GM13977 (cell line): ENCODE measurements around the gene SIRPG.

Experiments
- DNase-seq: peaks from one replicate; pipeline ENCODE4 v3.0.0; 2012; ENCODE audit warnings: low spot score
- in situ Hi-C: fragments of 300-500 bp; cut with MboI; formaldehyde crosslinking; loops from one replicate; pipeline ENCODE4 v1.12.0; 2022; ENCODE audit warnings: low sequenced_read_pairs, low pct_unique_long_range_greater_than_20kb, mixed read lengths, inconsistent platforms; ENCODE audit not compliant: unreplicated experiment
- TF ChIP-seq, protein P1 (sequence below): IDR thresholded peaks from 2 replicates; pipeline ENCODE4 v1.5.1; 2012; ENCODE audit warnings: mild to moderate bottlenecking, control low read depth; ENCODE audit not compliant: insufficient read depth; ENCODE audit errors: extremely low read depth, missing control alignments

SIRPG gene

DNA sequence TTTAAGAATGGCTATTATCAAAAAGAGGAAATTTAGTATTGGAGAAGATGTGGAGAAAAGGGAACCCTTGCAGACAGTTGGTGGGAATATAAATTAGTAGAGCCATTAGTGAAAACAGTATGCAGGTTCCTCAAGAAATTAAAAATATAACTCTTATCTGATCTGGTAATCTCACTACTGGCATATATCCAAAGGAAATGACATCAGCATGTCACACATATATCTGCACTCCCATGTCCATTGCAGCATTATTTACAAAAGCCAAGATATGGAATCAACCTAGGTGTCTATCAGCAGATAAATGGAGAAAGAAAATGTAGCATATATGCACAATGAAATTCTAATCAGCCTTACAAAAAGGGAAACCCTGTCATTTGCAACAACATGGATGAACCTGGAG lies 2.6 kb downstream of the SIRPG start:
- TF ChIP-seq, protein P1, sequence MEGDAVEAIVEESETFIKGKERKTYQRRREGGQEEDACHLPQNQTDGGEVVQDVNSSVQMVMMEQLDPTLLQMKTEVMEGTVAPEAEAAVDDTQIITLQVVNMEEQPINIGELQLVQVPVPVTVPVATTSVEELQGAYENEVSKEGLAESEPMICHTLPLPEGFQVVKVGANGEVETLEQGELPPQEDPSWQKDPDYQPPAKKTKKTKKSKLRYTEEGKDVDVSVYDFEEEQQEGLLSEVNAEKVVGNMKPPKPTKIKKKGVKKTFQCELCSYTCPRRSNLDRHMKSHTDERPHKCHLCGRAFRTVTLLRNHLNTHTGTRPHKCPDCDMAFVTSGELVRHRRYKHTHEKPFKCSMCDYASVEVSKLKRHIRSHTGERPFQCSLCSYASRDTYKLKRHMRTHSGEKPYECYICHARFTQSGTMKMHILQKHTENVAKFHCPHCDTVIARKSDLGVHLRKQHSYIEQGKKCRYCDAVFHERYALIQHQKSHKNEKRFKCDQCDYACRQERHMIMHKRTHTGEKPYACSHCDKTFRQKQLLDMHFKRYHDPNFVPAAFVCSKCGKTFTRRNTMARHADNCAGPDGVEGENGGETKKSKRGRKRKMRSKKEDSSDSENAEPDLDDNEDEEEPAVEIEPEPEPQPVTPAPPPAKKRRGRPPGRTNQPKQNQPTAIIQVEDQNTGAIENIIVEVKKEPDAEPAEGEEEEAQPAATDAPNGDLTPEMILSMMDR, result no peak
- no peak for DNase-seq
- in situ Hi-C loops, result no loop called here

DNA sequence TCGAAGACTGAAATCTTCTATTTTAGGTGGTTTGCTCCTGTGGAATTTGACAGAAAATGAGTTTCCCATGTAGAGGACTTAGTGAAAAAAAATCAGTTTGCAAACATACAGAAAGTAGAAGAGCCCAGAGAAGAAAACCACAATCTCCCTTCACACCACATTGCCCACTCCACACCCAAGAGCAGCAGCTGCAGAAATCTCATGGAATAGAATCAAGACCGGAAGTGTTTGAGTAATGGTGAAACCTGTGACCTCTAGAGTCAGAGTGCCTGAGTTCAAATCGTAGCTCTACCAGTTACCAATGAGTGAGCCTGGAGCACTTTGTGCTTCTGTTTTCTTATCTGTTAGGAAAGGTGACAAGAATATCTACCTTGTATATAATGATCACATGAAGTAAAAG lies 4.6 kb downstream of the SIRPG start:
- in situ Hi-C loops, result no loop called here

DNA sequence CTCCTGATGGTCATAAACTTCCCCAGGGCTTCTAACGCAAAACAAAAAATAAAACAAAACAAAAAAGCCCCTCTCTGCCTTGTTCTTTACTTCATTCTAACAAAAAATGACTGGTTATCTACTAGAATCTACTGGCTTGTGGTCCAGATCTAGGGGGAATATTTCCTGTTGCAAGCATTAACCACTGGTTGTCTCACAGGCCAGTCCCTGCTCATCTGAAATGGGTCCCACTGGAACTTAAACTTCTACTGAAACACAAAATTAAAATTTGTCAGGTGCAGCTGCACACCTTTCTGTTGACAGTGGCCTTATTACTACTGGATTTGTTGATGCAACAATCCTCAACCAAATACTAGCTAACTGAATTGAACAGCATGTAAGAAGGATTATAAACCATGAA lies 5.5 kb downstream of the SIRPG start:
- TF ChIP-seq, protein P1, result no peak
- DNase-seq, result no peak
- in situ Hi-C loops, result no loop called here

More for the DNA sequence above, 4.6 kb downstream of the SIRPG start:
- TF ChIP-seq, protein P1, result no peak
- no peak for DNase-seq

DNA sequence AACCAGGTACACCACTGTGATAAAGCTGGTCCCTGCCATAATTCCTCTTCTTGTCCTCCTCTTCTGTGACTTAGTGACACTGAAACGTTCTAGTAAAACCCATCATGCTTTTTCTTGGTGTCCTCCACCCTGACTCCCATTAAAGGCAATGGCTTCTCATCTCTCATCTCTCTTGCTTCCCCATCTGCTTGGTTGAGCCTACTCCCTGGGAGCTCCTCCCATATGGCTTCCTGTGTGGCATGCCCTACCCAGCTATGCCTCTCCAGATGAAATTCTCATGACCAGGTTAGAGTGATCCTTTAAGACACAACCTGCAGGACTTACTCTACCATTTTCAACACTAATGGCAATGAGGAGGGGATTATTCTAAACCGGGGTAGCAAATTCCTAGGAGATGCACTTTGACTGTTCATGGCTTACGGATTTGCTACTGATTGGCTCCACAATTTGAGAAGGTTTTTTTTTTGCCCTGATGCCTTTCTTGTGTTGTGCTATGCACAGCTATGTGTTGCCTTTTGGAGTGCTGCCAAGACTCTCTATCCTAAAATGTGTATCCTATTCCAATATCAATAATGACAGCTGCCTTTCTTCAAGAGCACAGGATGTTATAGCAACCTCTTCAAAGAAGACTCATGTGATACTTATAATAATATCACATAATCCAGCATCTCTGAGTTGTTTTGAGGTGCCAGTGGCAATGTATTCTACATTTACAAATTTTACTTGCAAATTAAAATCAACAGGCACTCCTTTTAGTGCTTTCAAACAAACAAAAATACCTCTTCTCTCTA lies 6.1 kb downstream of the SIRPG start:
- no peak for DNase-seq
- TF ChIP-seq, protein P1, result no peak
- in situ Hi-C loops, result no loop called here

DNA sequence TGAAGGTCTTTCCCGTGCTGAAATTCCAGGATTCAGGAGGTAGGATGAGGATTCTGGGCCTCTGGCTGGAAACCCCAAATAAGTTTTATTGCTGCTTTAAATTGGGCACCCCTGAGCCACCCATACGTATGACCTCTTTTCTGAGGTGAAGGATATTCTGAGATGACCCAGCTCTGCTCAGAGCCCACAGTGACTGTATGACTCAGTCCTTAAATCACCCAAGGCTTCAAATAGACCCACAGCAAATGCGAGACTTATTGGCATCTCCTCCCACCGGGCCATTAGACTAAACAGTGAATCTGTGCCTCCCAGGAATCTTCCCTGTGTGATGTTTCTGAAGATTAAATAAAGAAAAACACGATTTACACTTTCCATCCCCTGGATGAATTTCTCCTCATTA lies 9.5 kb downstream of the SIRPG start:
- TF ChIP-seq, protein P1, result no peak
- in situ Hi-C loops, result no loop called here
- no peak for DNase-seq

DNA sequence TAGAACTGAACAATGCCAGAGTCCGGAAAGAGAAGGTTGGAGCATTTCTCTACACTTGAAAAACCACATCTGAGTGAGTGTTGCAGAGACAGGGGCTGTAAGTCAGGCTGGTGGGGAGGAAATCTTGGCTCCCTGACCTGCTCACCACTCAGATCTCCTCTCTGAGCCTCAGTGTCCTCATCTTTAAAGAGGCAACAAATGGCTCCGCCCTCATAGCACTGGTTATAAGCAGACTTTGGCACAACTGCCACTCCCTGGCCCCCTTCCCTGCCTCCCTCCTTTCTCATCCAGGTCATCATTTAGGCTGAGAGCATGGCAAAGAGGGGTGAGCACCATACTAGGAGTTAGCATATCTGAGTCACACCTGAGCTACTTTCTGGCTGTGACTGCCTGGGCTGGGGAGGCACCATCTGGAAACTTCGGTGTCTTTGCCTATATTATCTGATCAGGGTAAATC lies 10.6 kb downstream of the SIRPG start:
- TF ChIP-seq, protein P1, result no peak
- in situ Hi-C loops, result no loop called here
- no peak for DNase-seq
